ENCODE measurements around the gene PHETA2. TPM values are rescaled to one million over a fixed set of nuclear protein-coding genes. Genes with fewer than 3 reads are reported as not detected.
A peak's percentile ranks its signal among the peaks of the same experiment; 100 is the strongest.

Gene PHETA2, protein sequence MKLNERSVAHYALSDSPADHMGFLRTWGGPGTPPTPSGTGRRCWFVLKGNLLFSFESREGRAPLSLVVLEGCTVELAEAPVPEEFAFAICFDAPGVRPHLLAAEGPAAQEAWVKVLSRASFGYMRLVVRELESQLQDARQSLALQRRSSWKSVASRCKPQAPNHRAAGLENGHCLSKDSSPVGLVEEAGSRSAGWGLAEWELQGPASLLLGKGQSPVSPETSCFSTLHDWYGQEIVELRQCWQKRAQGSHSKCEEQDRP
- total RNA-seq (2012; rRNA removed): 3.3 and 5.9 TPM in 2 replicates

DNA sequence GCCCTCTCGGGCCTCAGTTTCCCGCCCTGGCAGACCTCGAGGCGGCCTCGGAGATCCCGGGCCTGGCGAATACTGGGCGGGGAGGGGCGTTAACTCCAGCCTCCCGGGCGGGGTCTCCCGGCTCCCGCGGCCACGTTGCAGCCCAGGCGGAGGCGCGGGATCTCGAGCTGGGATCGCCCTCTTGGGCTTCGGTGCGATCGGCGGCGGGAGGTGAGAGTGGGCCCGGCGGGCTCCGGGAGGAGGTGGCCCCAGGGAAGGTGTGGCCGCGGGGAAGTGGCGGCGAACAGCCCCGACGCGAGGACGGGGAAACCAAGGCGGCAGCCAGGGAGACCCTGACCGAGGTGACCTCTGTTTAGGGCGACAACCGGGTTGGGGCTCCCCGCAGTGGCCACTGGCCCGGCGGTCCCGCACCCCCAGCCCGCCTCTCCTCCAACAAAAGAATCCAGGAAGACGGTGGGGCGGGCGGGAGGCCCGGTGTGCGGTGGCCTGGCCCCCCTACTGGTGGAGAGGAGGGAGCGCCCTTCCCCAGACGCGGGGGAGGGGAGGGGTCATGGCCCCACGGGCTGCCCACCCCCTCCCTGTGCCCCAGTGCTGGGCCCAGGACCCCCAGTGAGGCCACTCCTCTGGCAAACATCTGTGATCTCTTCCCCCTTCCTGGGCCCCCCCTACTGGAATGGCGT is at the start of gene PHETA2:
Gene PHETA2 (plus strand): TSS at position 117 of the 680 bp plus-strand sequence. CDS start 3,046 bp downstream, outside the sequence.
- H3K9ac ChIP-seq (ENCODE audit: low read depth, low read length): peak within 1 kb of the TSS; percentile 97
- no peaks in the 10 kb centered on the region for H3K27me3 ChIP-seq (ENCODE audit: control insufficient read depth, insufficient read depth, low read length)
- peak within 1 kb of the TSS; percentile 90 for H3K4me2 ChIP-seq (ENCODE audit: low read length)
- H3K36me3 ChIP-seq (ENCODE audit: insufficient read depth, low read length): peaks cover 27% of the 10 kb centered on the region
- peaks cover 54% of the 10 kb centered on the region for H3K4me1 ChIP-seq (ENCODE audit: control insufficient read depth, insufficient read depth, low read length)
- peak within 1 kb of the TSS; percentile 79 for H3K4me3 ChIP-seq (ENCODE audit: low read length)
- no peaks in the 10 kb centered on the region for H3K9me3 ChIP-seq (replicated peaks; ENCODE audit: low read length)

DNA sequence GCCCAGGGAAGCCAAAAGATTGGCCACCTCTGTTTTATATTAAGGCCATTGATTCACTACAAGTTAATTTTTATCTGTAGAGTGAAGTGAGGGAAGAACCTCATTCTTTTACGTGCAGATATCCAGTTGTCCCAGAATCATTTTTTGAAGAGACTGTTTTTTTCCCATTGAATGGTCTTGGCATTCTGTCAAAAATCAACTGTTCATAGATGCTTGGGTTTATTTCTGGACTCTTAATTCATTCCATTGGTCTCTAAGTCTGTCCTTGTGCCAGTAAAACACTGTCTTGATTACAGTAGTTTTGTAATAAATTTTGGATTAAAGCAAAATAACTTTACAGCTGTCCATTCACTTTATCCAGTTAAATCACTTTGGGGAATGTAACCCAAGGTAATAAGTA is 48.6 kb upstream of the PHETA2 start:
- no peak overlapping the region for H3K9ac ChIP-seq (ENCODE audit: low read depth, low read length)
- H3K4me3 ChIP-seq (ENCODE audit: low read length): no peak overlapping the region
- H3K4me1 ChIP-seq (ENCODE audit: control insufficient read depth, insufficient read depth, low read length): no peaks in the 10 kb centered on the region
- H3K4me2 ChIP-seq (ENCODE audit: low read length): no peak overlapping the region
- peaks cover 15% of the 10 kb centered on the region for H3K27me3 ChIP-seq (ENCODE audit: control insufficient read depth, insufficient read depth, low read length)
- H3K36me3 ChIP-seq (ENCODE audit: insufficient read depth, low read length): no peaks in the 10 kb centered on the region
- H3K9me3 ChIP-seq (replicated peaks; ENCODE audit: low read length): no peaks in the 10 kb centered on the region

DNA sequence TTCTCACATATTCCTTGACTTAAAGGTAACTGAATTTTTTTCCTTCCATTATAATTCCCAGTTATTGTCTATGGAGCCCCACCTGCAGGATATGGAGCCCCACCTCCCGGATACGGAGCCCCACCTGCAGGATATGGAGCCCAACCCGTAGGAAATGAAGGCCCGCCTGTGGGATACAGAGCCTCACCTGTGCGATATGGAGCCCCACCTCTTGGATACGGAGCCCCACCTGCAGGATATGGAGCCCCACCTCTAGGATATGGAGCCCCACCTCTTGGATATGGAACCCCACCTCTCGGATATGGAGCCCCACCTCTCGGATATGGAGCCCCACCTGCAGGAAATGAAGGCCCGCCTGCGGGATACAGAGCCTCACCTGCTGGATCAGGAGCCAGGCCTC is 47.3 kb upstream of the PHETA2 start:
- H3K4me2 ChIP-seq (ENCODE audit: low read length): no peak overlapping the region
- no peaks in the 10 kb centered on the region for H3K36me3 ChIP-seq (ENCODE audit: insufficient read depth, low read length)
- peaks cover 14% of the 10 kb centered on the region for H3K27me3 ChIP-seq (ENCODE audit: control insufficient read depth, insufficient read depth, low read length)
- no peaks in the 10 kb centered on the region for H3K9me3 ChIP-seq (replicated peaks; ENCODE audit: low read length)
- H3K9ac ChIP-seq (ENCODE audit: low read depth, low read length): no peak overlapping the region
- H3K4me3 ChIP-seq (ENCODE audit: low read length): no peak overlapping the region
- peaks cover 2% of the 10 kb centered on the region for H3K4me1 ChIP-seq (ENCODE audit: control insufficient read depth, insufficient read depth, low read length)

DNA sequence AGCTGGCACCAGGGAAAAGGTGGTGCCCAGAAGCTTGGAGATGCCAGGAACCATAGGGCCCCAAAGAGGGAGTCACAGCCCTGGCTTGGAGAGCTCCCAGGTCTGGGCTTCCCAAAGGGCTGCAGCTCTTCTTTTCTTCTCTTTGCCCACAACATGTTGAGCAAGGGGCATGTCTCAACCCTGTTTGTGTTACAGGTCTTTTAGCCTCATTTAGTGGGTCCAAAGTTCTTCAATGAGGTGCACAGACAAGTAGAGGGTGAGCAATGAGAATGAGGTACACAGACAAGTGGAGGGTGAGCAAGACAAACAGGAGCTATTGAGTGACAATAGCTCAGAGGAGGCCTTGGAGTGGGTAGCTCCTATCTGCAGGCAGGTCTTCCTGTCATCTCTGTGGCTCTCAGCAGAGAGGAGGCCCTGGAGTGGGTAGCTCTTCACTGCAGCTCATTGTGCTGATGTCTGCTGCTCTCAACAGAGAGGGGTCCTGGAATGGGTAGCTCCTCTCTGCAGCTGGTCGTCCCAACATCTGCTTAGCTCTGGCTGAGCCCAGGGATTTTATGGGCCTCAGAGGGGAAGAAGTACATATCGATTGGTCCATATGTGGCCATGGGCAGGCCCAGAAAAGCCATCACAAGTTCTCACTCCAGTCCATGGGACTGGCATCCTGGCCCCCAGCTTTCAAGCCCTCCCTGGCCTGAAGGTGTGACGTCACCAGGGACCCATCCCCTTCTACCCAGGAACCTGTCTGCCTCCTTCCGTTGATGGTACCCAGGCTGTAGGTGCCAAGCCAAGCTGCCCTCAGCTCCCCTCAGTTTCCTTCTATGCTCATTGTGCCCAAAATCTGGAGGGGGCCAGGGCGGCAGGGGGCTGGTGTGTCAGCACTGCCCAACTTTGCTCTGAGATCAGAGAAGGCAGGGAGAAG is 40.5 kb upstream of the PHETA2 start:
- H3K9me3 ChIP-seq (replicated peaks; ENCODE audit: low read length): peaks cover 5% of the 10 kb centered on the region
- H3K4me2 ChIP-seq (ENCODE audit: low read length): no peak overlapping the region
- H3K4me3 ChIP-seq (ENCODE audit: low read length): no peak overlapping the region
- H3K36me3 ChIP-seq (ENCODE audit: insufficient read depth, low read length): no peaks in the 10 kb centered on the region
- H3K4me1 ChIP-seq (ENCODE audit: control insufficient read depth, insufficient read depth, low read length): peaks cover 2% of the 10 kb centered on the region
- peaks cover 13% of the 10 kb centered on the region for H3K27me3 ChIP-seq (ENCODE audit: control insufficient read depth, insufficient read depth, low read length)
- H3K9ac ChIP-seq (ENCODE audit: low read depth, low read length): no peak overlapping the region

DNA sequence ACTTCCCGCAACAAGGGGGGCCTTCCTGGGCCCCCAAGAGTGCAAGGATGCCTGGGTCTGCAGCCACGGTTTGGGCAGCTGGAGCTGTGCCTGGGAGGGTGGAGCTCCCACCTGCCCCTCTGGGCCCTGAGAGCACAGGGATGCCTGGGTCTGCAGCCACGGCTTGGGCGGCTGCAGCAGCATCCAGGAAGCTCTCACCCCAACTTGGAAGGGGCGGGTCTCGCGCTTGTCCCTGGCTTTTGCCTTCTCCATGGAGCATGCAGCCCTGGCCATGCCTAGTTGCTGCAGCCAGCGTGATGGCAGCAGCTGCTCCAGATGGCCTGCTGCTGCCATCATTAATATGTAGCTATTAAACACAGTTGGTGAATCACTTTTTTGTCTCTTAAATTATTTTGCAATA is 38.8 kb upstream of the PHETA2 start:
- Histone ChIP-seq H3K27me3 (ENCODE audit: control insufficient read depth, insufficient read depth, low read length) (peaks cover 12% of the 10 kb centered on the region), H3K4me1 (ENCODE audit: control insufficient read depth, insufficient read depth, low read length) (peaks cover 2% of the 10 kb centered on the region), H3K36me3 (ENCODE audit: insufficient read depth, low read length) (no peaks in the 10 kb centered on the region), H3K4me2 (ENCODE audit: low read length) (no peak overlapping the region), H3K4me3 (ENCODE audit: low read length) (no peak overlapping the region), H3K9me3 (replicated peaks; ENCODE audit: low read length) (peaks cover 5% of the 10 kb centered on the region), H3K9ac (ENCODE audit: low read depth, low read length) (no peak overlapping the region)

DNA sequence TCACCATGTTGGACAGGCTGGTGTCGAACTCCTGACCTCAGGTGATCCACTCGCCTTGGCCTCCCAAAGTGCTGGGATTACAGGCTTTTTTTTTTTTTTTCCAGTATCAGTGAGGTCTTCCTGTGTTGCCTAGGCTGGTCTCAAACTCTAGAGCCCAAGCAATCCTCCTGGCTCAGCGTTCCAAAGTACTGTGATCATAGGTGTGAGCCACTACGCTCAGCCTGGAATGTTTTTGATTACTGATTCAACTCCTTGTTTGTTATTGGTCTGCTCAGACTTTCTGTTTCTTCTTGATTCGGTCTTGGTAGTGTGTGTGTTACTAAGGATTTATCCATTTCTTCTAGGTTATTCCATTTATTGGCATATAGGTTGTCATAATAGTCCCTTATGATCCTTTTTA is 34.8 kb upstream of the PHETA2 start:
- H3K4me2 ChIP-seq (ENCODE audit: low read length): no peak overlapping the region
- H3K27me3 ChIP-seq (ENCODE audit: control insufficient read depth, insufficient read depth, low read length): peaks cover 12% of the 10 kb centered on the region
- no peaks in the 10 kb centered on the region for H3K4me1 ChIP-seq (ENCODE audit: control insufficient read depth, insufficient read depth, low read length)
- no peaks in the 10 kb centered on the region for H3K9me3 ChIP-seq (replicated peaks; ENCODE audit: low read length)
- H3K9ac ChIP-seq (ENCODE audit: low read depth, low read length): no peak overlapping the region
- H3K4me3 ChIP-seq (ENCODE audit: low read length): no peak overlapping the region
- no peaks in the 10 kb centered on the region for H3K36me3 ChIP-seq (ENCODE audit: insufficient read depth, low read length)

DNA sequence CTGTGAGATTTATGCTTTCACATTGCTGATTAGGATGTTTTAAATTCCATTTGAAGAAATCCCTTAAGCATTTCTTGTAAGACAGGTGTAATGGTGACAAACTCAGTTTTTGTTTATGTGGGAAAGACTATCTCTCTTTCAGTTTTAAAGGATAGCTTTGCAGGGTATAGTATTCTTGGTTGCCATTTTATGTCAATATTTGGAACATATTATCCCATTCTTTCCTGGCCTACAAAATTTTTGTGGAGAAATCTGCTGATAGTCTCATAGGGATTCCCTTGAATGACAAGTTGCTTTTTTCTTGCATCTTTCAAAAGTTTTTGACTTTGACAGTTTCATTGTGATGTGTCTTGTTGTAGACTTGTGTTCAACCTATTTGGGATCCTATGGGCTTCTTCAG is 32.3 kb upstream of the PHETA2 start:
- no peak overlapping the region for H3K4me2 ChIP-seq (ENCODE audit: low read length)
- no peaks in the 10 kb centered on the region for H3K36me3 ChIP-seq (ENCODE audit: insufficient read depth, low read length)
- H3K4me3 ChIP-seq (ENCODE audit: low read length): no peak overlapping the region
- no peaks in the 10 kb centered on the region for H3K4me1 ChIP-seq (ENCODE audit: control insufficient read depth, insufficient read depth, low read length)
- peaks cover 5% of the 10 kb centered on the region for H3K27me3 ChIP-seq (ENCODE audit: control insufficient read depth, insufficient read depth, low read length)
- no peaks in the 10 kb centered on the region for H3K9me3 ChIP-seq (replicated peaks; ENCODE audit: low read length)
- H3K9ac ChIP-seq (ENCODE audit: low read depth, low read length): no peak overlapping the region

DNA sequence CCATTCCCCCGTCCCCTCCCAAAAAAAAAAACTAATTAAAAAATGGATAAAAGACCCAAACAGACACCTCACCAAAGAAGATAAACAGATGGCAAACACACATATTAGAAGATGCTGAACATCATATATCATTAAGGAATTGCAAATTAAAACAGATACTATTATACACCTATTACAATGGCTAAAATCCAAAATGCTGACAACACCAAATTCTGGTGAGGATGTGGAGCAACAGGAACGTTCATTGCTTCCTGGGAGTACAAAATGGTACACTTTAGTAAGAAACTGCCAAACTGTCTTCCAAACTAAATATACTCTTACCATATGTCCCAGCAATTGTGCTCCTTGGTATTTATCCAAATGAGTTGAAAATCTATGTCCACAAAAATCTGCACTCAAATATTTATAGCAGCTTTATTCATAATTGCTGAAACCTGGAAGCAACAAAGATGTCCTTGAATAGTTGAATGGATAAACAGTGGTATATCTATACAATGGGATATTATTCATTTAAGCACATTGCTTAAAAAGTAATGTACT is 23.3 kb upstream of the PHETA2 start:
- no peaks in the 10 kb centered on the region for H3K36me3 ChIP-seq (ENCODE audit: insufficient read depth, low read length)
- no peak overlapping the region for H3K4me2 ChIP-seq (ENCODE audit: low read length)
- H3K4me1 ChIP-seq (ENCODE audit: control insufficient read depth, insufficient read depth, low read length): no peaks in the 10 kb centered on the region
- H3K4me3 ChIP-seq (ENCODE audit: low read length): no peak overlapping the region
- no peak overlapping the region for H3K9ac ChIP-seq (ENCODE audit: low read depth, low read length)
- no peaks in the 10 kb centered on the region for H3K27me3 ChIP-seq (ENCODE audit: control insufficient read depth, insufficient read depth, low read length)
- no peaks in the 10 kb centered on the region for H3K9me3 ChIP-seq (replicated peaks; ENCODE audit: low read length)

DNA sequence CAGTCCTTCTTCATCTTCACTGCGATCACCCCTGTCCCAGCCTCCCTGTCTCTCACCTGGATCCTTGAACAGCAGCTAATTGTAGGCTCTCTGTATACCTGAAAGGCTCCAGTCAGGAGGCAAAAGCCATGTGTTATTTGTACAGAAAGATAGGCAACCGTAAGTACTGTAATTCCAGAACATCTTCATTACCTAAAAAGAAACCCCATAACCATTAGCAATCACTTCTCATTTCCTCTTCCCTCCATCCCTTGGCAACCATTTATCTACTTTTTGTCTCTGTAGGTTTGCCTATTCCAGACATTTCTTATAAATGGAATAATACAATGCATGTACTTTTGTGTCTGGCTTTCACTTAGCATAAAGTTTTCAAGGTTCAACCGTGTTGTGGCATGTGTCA is 21.3 kb upstream of the PHETA2 start:
- Histone ChIP-seq H3K4me2 (ENCODE audit: low read length) (no peak overlapping the region), H3K4me1 (ENCODE audit: control insufficient read depth, insufficient read depth, low read length) (no peaks in the 10 kb centered on the region), H3K4me3 (ENCODE audit: low read length) (no peak overlapping the region), H3K9me3 (replicated peaks; ENCODE audit: low read length) (no peaks in the 10 kb centered on the region), H3K36me3 (ENCODE audit: insufficient read depth, low read length) (no peaks in the 10 kb centered on the region), H3K9ac (ENCODE audit: low read depth, low read length) (no peak overlapping the region), H3K27me3 (ENCODE audit: control insufficient read depth, insufficient read depth, low read length) (no peaks in the 10 kb centered on the region)

DNA sequence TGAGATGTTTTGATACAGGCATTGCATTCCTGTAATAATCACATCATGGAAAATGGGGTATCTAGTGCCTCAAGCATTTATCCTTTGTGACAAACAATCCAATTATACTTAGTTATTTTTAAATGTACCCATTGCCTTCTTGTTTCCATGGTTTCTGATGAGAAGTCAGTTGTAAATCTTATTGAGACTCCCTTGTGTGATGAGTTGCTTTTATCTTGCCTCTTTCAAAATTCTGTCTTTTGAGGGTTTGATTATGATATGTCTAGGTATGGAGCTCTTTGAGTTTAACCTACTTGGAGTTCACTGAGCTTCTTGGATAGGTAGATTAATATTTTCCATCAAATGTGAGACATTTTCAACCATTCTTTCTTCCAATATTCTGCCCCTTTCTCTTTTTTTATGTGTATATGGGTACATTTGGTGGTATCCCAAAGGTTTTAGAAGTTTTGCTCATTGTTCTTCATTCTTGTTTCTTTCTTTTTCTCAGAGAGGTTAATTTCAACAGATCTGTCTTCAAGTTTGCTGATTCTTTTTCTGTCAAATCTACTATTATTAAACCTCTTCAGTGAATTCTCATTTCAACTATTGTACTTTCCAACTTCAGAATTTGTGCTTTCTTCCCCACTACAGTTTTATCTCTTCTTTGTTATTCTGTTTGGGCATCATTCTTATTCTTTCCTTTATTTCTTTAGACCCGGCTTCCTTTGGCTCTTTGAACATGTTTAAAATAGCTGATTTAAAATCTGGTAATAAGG is 17.1 kb upstream of the PHETA2 start:
- Histone ChIP-seq H3K4me1 (ENCODE audit: control insufficient read depth, insufficient read depth, low read length) (no peaks in the 10 kb centered on the region), H3K36me3 (ENCODE audit: insufficient read depth, low read length) (peaks cover 19% of the 10 kb centered on the region), H3K4me2 (ENCODE audit: low read length) (no peak overlapping the region), H3K4me3 (ENCODE audit: low read length) (no peak overlapping the region), H3K9me3 (replicated peaks; ENCODE audit: low read length) (no peaks in the 10 kb centered on the region), H3K27me3 (ENCODE audit: control insufficient read depth, insufficient read depth, low read length) (no peaks in the 10 kb centered on the region), H3K9ac (ENCODE audit: low read depth, low read length) (no peak overlapping the region)

DNA sequence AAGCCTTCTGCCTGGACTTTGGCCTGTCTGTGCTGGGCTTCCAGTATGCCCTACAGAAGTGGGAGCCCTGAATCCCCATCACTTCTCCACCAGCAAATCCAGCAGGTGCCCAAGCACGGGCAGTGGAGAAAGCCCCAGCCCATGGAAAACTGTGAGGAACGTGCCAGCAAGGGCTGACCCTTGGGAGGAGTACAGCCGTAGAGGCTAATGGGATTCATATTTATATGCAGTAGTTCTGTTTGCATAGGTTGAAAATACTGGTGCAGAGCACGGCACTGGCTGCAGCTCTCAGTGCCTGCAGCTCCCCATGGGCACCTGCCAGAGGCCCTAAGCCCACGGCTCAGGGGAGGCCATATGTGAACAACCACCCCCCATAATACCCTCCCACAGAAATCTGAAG is 13.6 kb upstream of the PHETA2 start:
- Histone ChIP-seq H3K36me3 (ENCODE audit: insufficient read depth, low read length) (peaks cover 23% of the 10 kb centered on the region), H3K4me3 (ENCODE audit: low read length) (no peak overlapping the region)

More for the DNA sequence above, 13.6 kb upstream of the PHETA2 start:
- H3K27me3 ChIP-seq (ENCODE audit: control insufficient read depth, insufficient read depth, low read length): no peaks in the 10 kb centered on the region
- H3K9ac ChIP-seq (ENCODE audit: low read depth, low read length): no peak overlapping the region
- H3K4me1 ChIP-seq (ENCODE audit: control insufficient read depth, insufficient read depth, low read length): no peaks in the 10 kb centered on the region
- no peaks in the 10 kb centered on the region for H3K9me3 ChIP-seq (replicated peaks; ENCODE audit: low read length)
- no peak overlapping the region for H3K4me2 ChIP-seq (ENCODE audit: low read length)

Measured in skeletal muscle satellite cell (primary cell).